ENCODE data around the gene TMIGD1. TPM values are rescaled to one million over a fixed set of nuclear protein-coding genes. Genes with fewer than 3 reads are reported as not detected.

The TMIGD1 gene
- total and polyA plus RNA-seq, 2 of the 13 experiments (the other 11 are each of a cell fraction or from before 2014, with no cell fraction given) = not detected

DNA sequence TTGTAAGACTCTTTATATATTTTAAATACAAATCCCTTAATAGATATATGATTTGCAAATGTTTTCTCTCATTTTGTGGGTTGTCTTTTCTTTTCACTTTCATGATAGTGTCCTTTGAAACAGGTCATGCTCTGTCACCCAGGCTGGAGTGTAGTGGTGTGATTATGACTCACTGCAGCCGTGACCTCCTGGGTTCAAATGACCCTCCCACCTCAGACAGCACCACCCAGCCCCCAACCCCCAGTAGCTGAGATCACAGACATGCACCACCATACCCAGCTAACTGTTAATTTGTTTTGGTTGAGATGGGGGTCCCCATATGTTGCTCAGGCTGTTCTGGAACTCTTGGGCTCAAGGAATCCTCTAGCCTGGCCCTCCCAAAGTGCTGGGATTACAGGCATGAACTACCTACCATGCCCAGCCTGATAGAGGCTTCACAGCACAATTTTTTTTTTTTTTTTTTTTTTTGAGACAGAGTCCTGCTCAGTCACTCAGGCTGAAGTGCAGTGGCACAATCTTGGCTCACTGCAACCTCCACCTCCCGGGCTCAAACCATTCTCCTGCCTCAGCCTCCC is 18.5 kb upstream of the TMIGD1 start (continued):
- TF ChIP-seq, protein P1, sequence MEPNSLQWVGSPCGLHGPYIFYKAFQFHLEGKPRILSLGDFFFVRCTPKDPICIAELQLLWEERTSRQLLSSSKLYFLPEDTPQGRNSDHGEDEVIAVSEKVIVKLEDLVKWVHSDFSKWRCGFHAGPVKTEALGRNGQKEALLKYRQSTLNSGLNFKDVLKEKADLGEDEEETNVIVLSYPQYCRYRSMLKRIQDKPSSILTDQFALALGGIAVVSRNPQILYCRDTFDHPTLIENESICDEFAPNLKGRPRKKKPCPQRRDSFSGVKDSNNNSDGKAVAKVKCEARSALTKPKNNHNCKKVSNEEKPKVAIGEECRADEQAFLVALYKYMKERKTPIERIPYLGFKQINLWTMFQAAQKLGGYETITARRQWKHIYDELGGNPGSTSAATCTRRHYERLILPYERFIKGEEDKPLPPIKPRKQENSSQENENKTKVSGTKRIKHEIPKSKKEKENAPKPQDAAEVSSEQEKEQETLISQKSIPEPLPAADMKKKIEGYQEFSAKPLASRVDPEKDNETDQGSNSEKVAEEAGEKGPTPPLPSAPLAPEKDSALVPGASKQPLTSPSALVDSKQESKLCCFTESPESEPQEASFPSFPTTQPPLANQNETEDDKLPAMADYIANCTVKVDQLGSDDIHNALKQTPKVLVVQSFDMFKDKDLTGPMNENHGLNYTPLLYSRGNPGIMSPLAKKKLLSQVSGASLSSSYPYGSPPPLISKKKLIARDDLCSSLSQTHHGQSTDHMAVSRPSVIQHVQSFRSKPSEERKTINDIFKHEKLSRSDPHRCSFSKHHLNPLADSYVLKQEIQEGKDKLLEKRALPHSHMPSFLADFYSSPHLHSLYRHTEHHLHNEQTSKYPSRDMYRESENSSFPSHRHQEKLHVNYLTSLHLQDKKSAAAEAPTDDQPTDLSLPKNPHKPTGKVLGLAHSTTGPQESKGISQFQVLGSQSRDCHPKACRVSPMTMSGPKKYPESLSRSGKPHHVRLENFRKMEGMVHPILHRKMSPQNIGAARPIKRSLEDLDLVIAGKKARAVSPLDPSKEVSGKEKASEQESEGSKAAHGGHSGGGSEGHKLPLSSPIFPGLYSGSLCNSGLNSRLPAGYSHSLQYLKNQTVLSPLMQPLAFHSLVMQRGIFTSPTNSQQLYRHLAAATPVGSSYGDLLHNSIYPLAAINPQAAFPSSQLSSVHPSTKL (CRISPR knock-in tag; IDR thresholded peaks at IDR 0.05) = peak; percentile 59
- TF ChIP-seq JUN (CRISPR knock-in tag; IDR thresholded peaks at IDR 0.05) (peak; percentile 75; the same call in 1 of the 2 replicates), NCOR1 (IDR thresholded peaks at IDR 0.05; ENCODE audit: borderline replicate concordance, low read length) (peak; percentile 53; the same call in 1 of the 2 replicates), HDAC1 (CRISPR knock-in tag; IDR thresholded peaks at IDR 0.05) (peak; percentile 53), ZFP37 (CRISPR knock-in tag; IDR thresholded peaks at IDR 0.05; ENCODE audit: borderline replicate concordance) (no peak), ZMYM4 (CRISPR knock-in tag; IDR thresholded peaks at IDR 0.05) (peak; percentile 41; the same call in 1 of the 2 replicates), HIVEP1 (CRISPR knock-in tag; IDR thresholded peaks at IDR 0.05) (no peak), FOXA3 (CRISPR knock-in tag; IDR thresholded peaks at IDR 0.05) (0 out of 2 replicates have a peak, but pooled peaks have one; percentile 21), ZNF383 (CRISPR knock-in tag; IDR thresholded peaks at IDR 0.05; ENCODE audit: borderline replicate concordance) (no peak), TBP (CRISPR knock-in tag; IDR thresholded peaks at IDR 0.05) (no peak), POGZ (CRISPR knock-in tag; IDR thresholded peaks at IDR 0.05) (0 out of 2 replicates have a peak, but pooled peaks have one; percentile 31), RBM39 (IDR thresholded peaks at IDR 0.05; ENCODE audit: low read depth, low read length, poor library complexity, severe bottlenecking) (no peak), TCF7 (IDR thresholded peaks at IDR 0.05; ENCODE audit: low read depth) (peak; percentile 40; the same call in 1 of the 2 replicates), GFI1 (CRISPR knock-in tag; IDR thresholded peaks at IDR 0.05; ENCODE audit: borderline replicate concordance) (0 out of 2 replicates have a peak, but pooled peaks have one; percentile 21), SOX13 (IDR thresholded peaks at IDR 0.05) (no peak), SOX13 (CRISPR knock-in tag; conservative IDR thresholded peaks at IDR 0.05 in 1 of 2, IDR thresholded peaks at IDR 0.05 in 1 of 2) (peak in 1 of 2 experiments; percentile 37; a peak in 1 of 4 replicates), MTA3 (CRISPR knock-in tag; IDR thresholded peaks at IDR 0.05) (no peak), FOSL2 (CRISPR knock-in tag; IDR thresholded peaks at IDR 0.05) (peak; percentile 93), CREB1 (IDR thresholded peaks at IDR 0.05) (0 out of 2 replicates have a peak, but pooled peaks have one; percentile 5), CREB1 (CRISPR knock-in tag; IDR thresholded peaks at IDR 0.05) (peak; percentile 45; the same call in 1 of the 2 replicates), ZC3H4 (CRISPR knock-in tag; IDR thresholded peaks at IDR 0.05; ENCODE audit: borderline replicate concordance) (no peak), TBX3 (IDR thresholded peaks at IDR 0.05; ENCODE audit: borderline replicate concordance) (peak; percentile 47; the same call in 1 of the 2 replicates)
- TF ChIP-seq, protein P2, sequence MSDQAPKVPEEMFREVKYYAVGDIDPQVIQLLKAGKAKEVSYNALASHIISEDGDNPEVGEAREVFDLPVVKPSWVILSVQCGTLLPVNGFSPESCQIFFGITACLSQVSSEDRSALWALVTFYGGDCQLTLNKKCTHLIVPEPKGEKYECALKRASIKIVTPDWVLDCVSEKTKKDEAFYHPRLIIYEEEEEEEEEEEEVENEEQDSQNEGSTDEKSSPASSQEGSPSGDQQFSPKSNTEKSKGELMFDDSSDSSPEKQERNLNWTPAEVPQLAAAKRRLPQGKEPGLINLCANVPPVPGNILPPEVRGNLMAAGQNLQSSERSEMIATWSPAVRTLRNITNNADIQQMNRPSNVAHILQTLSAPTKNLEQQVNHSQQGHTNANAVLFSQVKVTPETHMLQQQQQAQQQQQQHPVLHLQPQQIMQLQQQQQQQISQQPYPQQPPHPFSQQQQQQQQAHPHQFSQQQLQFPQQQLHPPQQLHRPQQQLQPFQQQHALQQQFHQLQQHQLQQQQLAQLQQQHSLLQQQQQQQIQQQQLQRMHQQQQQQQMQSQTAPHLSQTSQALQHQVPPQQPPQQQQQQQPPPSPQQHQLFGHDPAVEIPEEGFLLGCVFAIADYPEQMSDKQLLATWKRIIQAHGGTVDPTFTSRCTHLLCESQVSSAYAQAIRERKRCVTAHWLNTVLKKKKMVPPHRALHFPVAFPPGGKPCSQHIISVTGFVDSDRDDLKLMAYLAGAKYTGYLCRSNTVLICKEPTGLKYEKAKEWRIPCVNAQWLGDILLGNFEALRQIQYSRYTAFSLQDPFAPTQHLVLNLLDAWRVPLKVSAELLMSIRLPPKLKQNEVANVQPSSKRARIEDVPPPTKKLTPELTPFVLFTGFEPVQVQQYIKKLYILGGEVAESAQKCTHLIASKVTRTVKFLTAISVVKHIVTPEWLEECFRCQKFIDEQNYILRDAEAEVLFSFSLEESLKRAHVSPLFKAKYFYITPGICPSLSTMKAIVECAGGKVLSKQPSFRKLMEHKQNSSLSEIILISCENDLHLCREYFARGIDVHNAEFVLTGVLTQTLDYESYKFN (CRISPR knock-in tag; conservative IDR thresholded peaks at IDR 0.05) = peak; percentile 71
